ENCODE data around the gene SLC9A3.
"Not testable (repeated sequence)": the region's sequence is repeated elsewhere in the genome, so short reads cannot be mapped to it uniquely, and the experiment has no call there.

The SLC9A3 gene

GRCh38 chr5:524234-524972 is at the start of gene SLC9A3:
SLC9A3 (minus strand) TSS chr5:524449.
- DNase-seq: no peak

- DNase-seq: no peak
Measured at GRCh38 chr5:573976-574375, 49.7 kb upstream of the SLC9A3 start.

- DNase-seq: no peak
Measured at GRCh38 chr5:573206-573605, 49.0 kb upstream of the SLC9A3 start.

- DNase-seq: no peak
Measured at GRCh38 chr5:572398-573019, 48.3 kb upstream of the SLC9A3 start.

GRCh38 chr5:571791-572190 is 47.5 kb upstream of the SLC9A3 start:
- DNase-seq: no peak

GRCh38 chr5:570886-571285 is 46.6 kb upstream of the SLC9A3 start:
- no peak for DNase-seq

- DNase-seq: no peak
Measured at GRCh38 chr5:570446-570845, 46.2 kb upstream of the SLC9A3 start.

GRCh38 chr5:569868-570361 is 45.7 kb upstream of the SLC9A3 start:
- DNase-seq: no peak

GRCh38 chr5:569358-569867 is 45.2 kb upstream of the SLC9A3 start:
- no peak for DNase-seq

- no peak for DNase-seq
Measured at GRCh38 chr5:568809-569208, 44.6 kb upstream of the SLC9A3 start.

- DNase-seq: no peak
Measured at GRCh38 chr5:568061-568781, 44.0 kb upstream of the SLC9A3 start.

GRCh38 chr5:567664-568060 is 43.4 kb upstream of the SLC9A3 start:
- DNase-seq: no peak

GRCh38 chr5:566636-567309 is 42.5 kb upstream of the SLC9A3 start:
- no peak for DNase-seq

GRCh38 chr5:565782-566440 is 41.7 kb upstream of the SLC9A3 start:
- DNase-seq: no peak

GRCh38 chr5:561408-561807 is 37.2 kb upstream of the SLC9A3 start:
- DNase-seq: no peak

- no peak for DNase-seq
Measured at GRCh38 chr5:560792-561166, 36.5 kb upstream of the SLC9A3 start.

- no peak for DNase-seq
Measured at GRCh38 chr5:558871-559503, 34.7 kb upstream of the SLC9A3 start.

GRCh38 chr5:558326-558725 is 34.1 kb upstream of the SLC9A3 start:
- DNase-seq: no peak

GRCh38 chr5:557917-558316 is 33.7 kb upstream of the SLC9A3 start:
- DNase-seq: not testable (repeated sequence)

GRCh38 chr5:556909-557441 is 32.7 kb upstream of the SLC9A3 start:
- no peak for DNase-seq

- DNase-seq: no peak
Measured at GRCh38 chr5:555058-555623, 30.9 kb upstream of the SLC9A3 start.

All from CD4-positive, alpha-beta T cell treated with Interleukin-4 for 1 hour (primary cell).